ENCODE data around the gene TUFT1. TPM values are rescaled to one million over a fixed set of nuclear protein-coding genes. Genes with fewer than 3 reads are reported as not detected.
"Not testable (repeated sequence)": the region's sequence is repeated elsewhere in the genome, so short reads cannot be mapped to it uniquely, and the experiment has no call there.

Gene TUFT1
- total RNA-seq, 2 experiments from 2014 or later: 0.06 to 0.13 TPM

DNA sequence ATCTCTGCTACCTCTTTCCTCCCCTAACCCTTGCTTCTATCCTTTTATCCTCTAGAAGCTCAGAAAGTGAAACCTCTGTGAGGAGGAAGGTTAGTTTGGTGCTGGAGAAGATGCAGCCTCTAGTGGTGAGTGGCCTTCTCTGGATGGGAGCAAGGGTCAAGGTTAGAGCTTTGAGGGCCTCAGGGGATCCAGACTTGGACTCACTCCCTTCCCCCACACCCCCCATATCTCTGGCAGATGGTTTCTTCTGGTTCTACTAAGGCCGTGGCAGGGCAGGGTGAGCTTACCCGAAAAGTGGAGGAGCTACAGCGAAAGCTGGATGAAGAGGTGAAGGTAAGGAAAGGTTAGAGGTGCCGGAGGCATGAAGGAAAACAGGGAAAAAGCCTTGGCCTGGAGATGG is 19.8 kb upstream of the TUFT1 start:
- no peak for DNase-seq (ENCODE audit: low spot score)
- TF ChIP-seq EZH2phosphoT487 (IDR thresholded peaks at IDR 0.05; ENCODE audit: borderline replicate concordance, low read depth, low read length): no peak
- TF ChIP-seq, protein P1, sequence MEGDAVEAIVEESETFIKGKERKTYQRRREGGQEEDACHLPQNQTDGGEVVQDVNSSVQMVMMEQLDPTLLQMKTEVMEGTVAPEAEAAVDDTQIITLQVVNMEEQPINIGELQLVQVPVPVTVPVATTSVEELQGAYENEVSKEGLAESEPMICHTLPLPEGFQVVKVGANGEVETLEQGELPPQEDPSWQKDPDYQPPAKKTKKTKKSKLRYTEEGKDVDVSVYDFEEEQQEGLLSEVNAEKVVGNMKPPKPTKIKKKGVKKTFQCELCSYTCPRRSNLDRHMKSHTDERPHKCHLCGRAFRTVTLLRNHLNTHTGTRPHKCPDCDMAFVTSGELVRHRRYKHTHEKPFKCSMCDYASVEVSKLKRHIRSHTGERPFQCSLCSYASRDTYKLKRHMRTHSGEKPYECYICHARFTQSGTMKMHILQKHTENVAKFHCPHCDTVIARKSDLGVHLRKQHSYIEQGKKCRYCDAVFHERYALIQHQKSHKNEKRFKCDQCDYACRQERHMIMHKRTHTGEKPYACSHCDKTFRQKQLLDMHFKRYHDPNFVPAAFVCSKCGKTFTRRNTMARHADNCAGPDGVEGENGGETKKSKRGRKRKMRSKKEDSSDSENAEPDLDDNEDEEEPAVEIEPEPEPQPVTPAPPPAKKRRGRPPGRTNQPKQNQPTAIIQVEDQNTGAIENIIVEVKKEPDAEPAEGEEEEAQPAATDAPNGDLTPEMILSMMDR (conservative IDR thresholded peaks at IDR 0.05; ENCODE audit: low read length): no peak; the same call in 1 of the 2 replicates
- Histone ChIP-seq H3K4me2 (ENCODE audit: low read length) (no peak overlapping the region), H3K27ac (ENCODE audit: low read depth, low read length, poor library complexity, severe bottlenecking) (no peak overlapping the region), H3K9me3 (ENCODE audit: low read length) (no peaks in the 10 kb centered on the region), H3K79me2 (ENCODE audit: insufficient read depth, low read depth, low read length) (no peaks in the 10 kb centered on the region), H3K4me3 (ENCODE audit: low read depth, low read length, poor library complexity, severe bottlenecking) (no peak overlapping the region), H3K9me2 (ENCODE audit: insufficient read depth, low read length) (no peaks in the 10 kb centered on the region), H3K36me3 (ENCODE audit: insufficient read depth, low read length) (no peaks in the 10 kb centered on the region), H4K20me1 (ENCODE audit: insufficient read depth, low read length) (no peaks in the 10 kb centered on the region), H2AFZ (ENCODE audit: low read length) (no peak overlapping the region), H3K4me1 (ENCODE audit: insufficient read depth, low read length, poor library complexity, severe bottlenecking) (no peaks in the 10 kb centered on the region)
- CTCF ChIA-PET (ENCODE audit: unreplicated experiment): no interaction called here
- intact Hi-C loops (cut with micrococcal nuclease; ENCODE audit: unreplicated experiment): no loop called here
- no TSS peak for BruUV-seq (replicated peaks)
- POLR2A ChIA-PET: interaction anchor here (0.6 to 1.2 kb wide), 3 partner anchors 10 to 41 kb away, joined by 3 to 4 read pairs (median 3); no protein-coding TSS in a partner anchor

DNA sequence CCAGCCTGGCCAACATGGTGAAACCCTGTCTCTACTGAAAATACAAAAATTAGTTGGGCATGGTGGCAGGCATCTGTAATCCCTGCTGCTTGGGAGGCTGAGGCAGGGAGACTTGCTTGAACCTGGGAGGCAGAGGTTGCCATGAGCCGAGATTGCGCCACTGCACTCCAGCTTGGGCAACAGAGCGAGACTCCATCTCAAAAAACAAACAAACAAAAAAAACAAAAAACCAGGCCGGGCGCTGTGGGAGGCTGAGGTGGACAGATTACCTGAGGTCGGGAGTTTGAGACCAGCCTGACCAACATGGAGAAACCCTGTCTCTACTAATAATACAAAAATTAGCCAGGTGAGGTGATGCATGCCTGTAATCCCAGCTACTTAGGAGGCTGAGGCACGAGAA is 17.7 kb upstream of the TUFT1 start:
- CTCF ChIA-PET (ENCODE audit: unreplicated experiment); H4K20me1 ChIP-seq (ENCODE audit: insufficient read depth, low read length); BruUV-seq (replicated peaks); DNase-seq (ENCODE audit: low spot score); H3K36me3 ChIP-seq (ENCODE audit: insufficient read depth, low read length); H3K9me3 ChIP-seq (ENCODE audit: low read length); H3K4me2 ChIP-seq (ENCODE audit: low read length); H3K27ac ChIP-seq (ENCODE audit: low read depth, low read length, poor library complexity, severe bottlenecking); intact Hi-C loops (cut with micrococcal nuclease; ENCODE audit: unreplicated experiment); H3K9me2 ChIP-seq (ENCODE audit: insufficient read depth, low read length); H2AFZ ChIP-seq (ENCODE audit: low read length); H3K79me2 ChIP-seq (ENCODE audit: insufficient read depth, low read depth, low read length); H3K4me1 ChIP-seq (ENCODE audit: insufficient read depth, low read length, poor library complexity, severe bottlenecking); H3K4me3 ChIP-seq (ENCODE audit: low read depth, low read length, poor library complexity, severe bottlenecking): not testable (repeated sequence)
- POLR2A ChIA-PET: interaction anchor here (0.6 to 1.7 kb wide), 3 partner anchors 7 to 13 kb away, joined by 3 to 7 read pairs (median 4); partner anchors contain the start of gene CGN

DNA sequence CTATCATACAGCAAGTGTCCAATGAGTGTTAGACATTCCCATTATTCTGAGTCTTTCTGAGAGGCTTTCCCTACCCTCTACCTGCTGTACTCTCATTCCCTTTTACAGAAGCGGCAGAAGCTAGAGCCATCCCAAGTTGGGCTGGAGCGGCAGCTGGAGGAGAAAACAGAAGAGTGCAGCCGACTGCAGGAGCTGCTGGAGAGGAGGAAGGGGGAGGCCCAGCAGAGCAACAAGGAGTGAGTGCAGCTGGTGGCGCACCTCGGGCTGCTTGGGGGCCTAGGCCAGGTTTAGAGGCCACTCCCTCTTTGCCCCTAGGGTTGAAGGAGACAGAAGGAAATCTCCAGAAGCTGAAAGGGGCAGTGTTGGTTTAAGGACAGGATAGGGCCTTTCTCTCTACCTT is 16.8 kb upstream of the TUFT1 start:
- H3K36me3 ChIP-seq (ENCODE audit: insufficient read depth, low read length): no peaks in the 10 kb centered on the region
- DNase-seq (ENCODE audit: low spot score): no peak
- H4K20me1 ChIP-seq (ENCODE audit: insufficient read depth, low read length): no peaks in the 10 kb centered on the region
- no peak overlapping the region for H2AFZ ChIP-seq (ENCODE audit: low read length)
- H3K9me2 ChIP-seq (ENCODE audit: insufficient read depth, low read length): no peaks in the 10 kb centered on the region
- no peak overlapping the region for H3K4me2 ChIP-seq (ENCODE audit: low read length)
- H3K4me3 ChIP-seq (ENCODE audit: low read depth, low read length, poor library complexity, severe bottlenecking): no peak overlapping the region
- no peaks in the 10 kb centered on the region for H3K79me2 ChIP-seq (ENCODE audit: insufficient read depth, low read depth, low read length)
- no peak overlapping the region for H3K27ac ChIP-seq (ENCODE audit: low read depth, low read length, poor library complexity, severe bottlenecking)
- ChIA-PET POLR2A (interaction anchor here (0.6 to 1.7 kb wide), 4 partner anchors 12 to 293 kb away, joined by 3 to 7 read pairs (median 4); partner anchors contain the start of gene CGN), CTCF (ENCODE audit: unreplicated experiment) (interaction anchor here (1.1 kb wide), 1 partner anchor 12 kb away, joined by 3 read pairs; no protein-coding TSS in a partner anchor)
- no TSS peak for BruUV-seq (replicated peaks)
- TF ChIP-seq, protein P1 (conservative IDR thresholded peaks at IDR 0.05; ENCODE audit: low read length): no peak
- no peak for TF ChIP-seq EZH2phosphoT487 (IDR thresholded peaks at IDR 0.05; ENCODE audit: borderline replicate concordance, low read depth, low read length)
- H3K9me3 ChIP-seq (ENCODE audit: low read length): no peaks in the 10 kb centered on the region
- intact Hi-C loops (cut with micrococcal nuclease; ENCODE audit: unreplicated experiment): no loop called here
- no peaks in the 10 kb centered on the region for H3K4me1 ChIP-seq (ENCODE audit: insufficient read depth, low read length, poor library complexity, severe bottlenecking)
